NCI-H187 treated with DMSO at 0.1 percent for 48 hours (cell line): ENCODE measurements around the gene MFSD11.
"Not testable (repeated sequence)": the region's sequence is repeated elsewhere in the genome, so short reads cannot be mapped to it uniquely, and the experiment has no call there.

Experiments used
- DNase-seq: peaks from one replicate; lab custom pipeline; 2025; lab: John Stamatoyannopoulos, UW

MFSD11 gene

GRCh38 chr17:76805319-76805718 is 67.4 kb downstream of the MFSD11 start:
- no peak for DNase-seq

GRCh38 chr17:76806151-76806550 is 68.2 kb downstream of the MFSD11 start:
- DNase-seq = not testable (repeated sequence)

- DNase-seq = not testable (repeated sequence)
Observed at GRCh38 chr17:76806767-76807166, 68.8 kb downstream of the MFSD11 start.

GRCh38 chr17:76808326-76808725 is 70.4 kb downstream of the MFSD11 start:
- DNase-seq = no peak

GRCh38 chr17:76810956-76811355 is 73.0 kb downstream of the MFSD11 start:
- DNase-seq = no peak

GRCh38 chr17:76811834-76812233 is 73.9 kb downstream of the MFSD11 start:
- no peak for DNase-seq

GRCh38 chr17:76812263-76812662 is 74.3 kb downstream of the MFSD11 start:
- no peak for DNase-seq

- DNase-seq = no peak
Observed at GRCh38 chr17:76812968-76813367, 75.0 kb downstream of the MFSD11 start.

GRCh38 chr17:76815907-76816589 is 78.1 kb downstream of the MFSD11 start:
- not testable (repeated sequence) for DNase-seq

- no peak for DNase-seq
Observed at GRCh38 chr17:76816590-76817135, 78.7 kb downstream of the MFSD11 start.

GRCh38 chr17:76820039-76820438 is 82.1 kb downstream of the MFSD11 start:
- DNase-seq = no peak

- no peak for DNase-seq
Observed at GRCh38 chr17:76820561-76820960, 82.6 kb downstream of the MFSD11 start.

- no peak for DNase-seq
Observed at GRCh38 chr17:76822184-76822778, 84.4 kb downstream of the MFSD11 start.

- no peak for DNase-seq
Observed at GRCh38 chr17:76824093-76824492, 86.2 kb downstream of the MFSD11 start.

GRCh38 chr17:76826330-76827068 is 88.6 kb downstream of the MFSD11 start:
- DNase-seq = no peak

GRCh38 chr17:76827736-76828135 is 89.8 kb downstream of the MFSD11 start:
- DNase-seq = no peak
